Measurements from ENCODE around the gene GORASP1.
"Not testable (repeated sequence)": the region's sequence is repeated elsewhere in the genome, so short reads cannot be mapped to it uniquely, and the experiment has no call there.

GORASP1 gene

GRCh38 chr3:39062180-39062579 lies 45.2 kb downstream of the GORASP1 start:
- DNase-seq = no peak

GRCh38 chr3:39061228-39061627 lies 46.2 kb downstream of the GORASP1 start:
- DNase-seq = not testable (repeated sequence)

- DNase-seq = no peak
These were observed 51.3 kb downstream of the GORASP1 start for GRCh38 chr3:39056151-39056550.

GRCh38 chr3:39053696-39054095 lies 53.7 kb downstream of the GORASP1 start:
- no peak for DNase-seq

GRCh38 chr3:39052583-39052982 lies 54.8 kb downstream of the GORASP1 start:
- DNase-seq = no peak

- DNase-seq = peak; percentile 93
These were observed 55.5 kb downstream of the GORASP1 start, which contains the start of the genes SCN11A and WDR48 for GRCh38 chr3:39051649-39052561. Gene SCN11A, minus strand, starts transcription at chr3:39051944. Its CDS starts 101,582 bp downstream, at chr3:38950362. Gene WDR48, plus strand, starts transcription at chr3:39052016. Its CDS starts 10 bp downstream, at chr3:39052026.

GRCh38 chr3:39050029-39050428 lies 57.4 kb downstream of the GORASP1 start:
- DNase-seq = no peak

All from stimulated activated naive CD4-positive, alpha-beta T cell treated with Interleukin-2 at 50 U/mL for 16 hours (primary cell).